Suprapubic skin (tissue), 4 donors: Measurements from ENCODE around the gene PYHIN1. TPM values are rescaled to one million over a fixed set of nuclear protein-coding genes. Genes with fewer than 3 reads are reported as not detected.

Experiments used
- DNase-seq, 2 donors: peaks; one replicate each; pipeline ENCODE4 v3.0.0-alpha.2; 2019; ENCODE audit warnings: low spot score in 2 of 2
- H3K27ac ChIP-seq: fragments of 200-600 bp; sonication (generic); one replicate; pipeline ENCODE4 v1.5.1; 2019
- H3K27me3 ChIP-seq: fragments of 200-600 bp; sonication (generic); one replicate; pipeline ENCODE4 v1.5.1; 2019
- H3K36me3 ChIP-seq: fragments of 200-600 bp; sonication (generic); one replicate; pipeline ENCODE4 v1.5.1; 2019
- H3K4me1 ChIP-seq: fragments of 200-600 bp; sonication (generic); one replicate; pipeline ENCODE4 v1.5.1; 2019
- H3K4me3 ChIP-seq: fragments of 200-600 bp; sonication (generic); one replicate; pipeline ENCODE4 v1.5.1; 2019; ENCODE audit warnings: mild to moderate bottlenecking
- H3K9me3 ChIP-seq: fragments of 200-600 bp; sonication (generic); one replicate; pipeline ENCODE4 v1.5.1; 2019
- EP300 ChIP-seq: sonication (generic); formaldehyde crosslinking; IDR thresholded peaks from one replicate; pipeline ENCODE4 v1.6.1; 2017; ENCODE audit warnings: antibody characterized with exemption
- POLR2A ChIP-seq, 2 donors: fragments of 450-650 bp; IDR thresholded peaks; one replicate each; pipeline ENCODE4 v1.6.1; 2017; ENCODE audit warnings: antibody characterized with exemption in 2 of 2, mild to moderate bottlenecking in 2 of 2, moderate library complexity in 2 of 2
- POLR2AphosphoS5 ChIP-seq, 3 donors: sonication (generic); formaldehyde crosslinking; IDR thresholded peaks; one replicate each; pipeline ENCODE4 v1.6.1; 2017; ENCODE audit warnings: antibody characterized with exemption in 3 of 3
- WGBS: methylation state at CpG from one replicate; pipeline ENCODE4 v1.1.5; 2018; 5-methylcytosine and 5-hydroxymethylcytosine counted together
- total RNA-seq, 4 donors: library from RNA; depleted of rRNA; stranded (reverse); fragments of >200 nt; gene quantifications; one replicate each; pipeline ENCODE4 v1.1.0, GENCODE V29; 2016
- TF ChIP-seq, protein P1 (sequence below), 2 donors: fragments of 200-600 bp in 1 of 2; fragments of 450-650 bp in 1 of 2; sonication (generic) in 1 of 2; IDR thresholded peaks; one replicate each; pipeline ENCODE4 v1.5.1; 2016 to 2019; ENCODE audit warnings: antibody characterized with exemption in 2 of 2, mild to moderate bottlenecking in 1 of 2, moderate library complexity in 1 of 2

PYHIN1 gene
- total RNA-seq, 4 donors from 2014 or later, result 0.48 TPM; not detected in 3

DNA sequence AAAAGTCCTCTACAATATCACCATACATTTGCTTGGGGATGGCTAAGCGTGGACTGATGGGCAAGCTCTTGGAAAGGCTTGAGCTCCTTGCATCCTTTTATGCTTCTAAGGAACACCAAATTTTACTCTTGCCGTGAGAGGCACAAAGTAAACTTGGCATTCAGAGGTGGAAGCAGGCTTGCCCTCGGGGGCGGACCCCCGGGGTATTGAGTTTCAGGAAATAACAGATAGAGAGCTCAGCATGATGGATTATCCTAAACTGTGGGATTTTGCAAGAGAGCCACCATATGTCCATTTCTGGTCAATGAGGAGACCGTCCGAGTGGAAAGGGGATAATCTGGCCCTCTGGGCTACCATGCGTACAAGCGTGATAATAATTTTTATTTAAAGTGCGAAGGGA lies 92.4 kb downstream of the PYHIN1 start:
- Histone ChIP-seq H3K4me1 (peaks cover 25% of the 10 kb centered on the region), H3K27ac (no peak overlapping the region), H3K9me3 (no peaks in the 10 kb centered on the region), H3K4me3 (no peak overlapping the region), H3K27me3 (no peaks in the 10 kb centered on the region), H3K36me3 (peaks cover 48% of the 10 kb centered on the region)
- 92% methylated on average over 10 of the region's 10 CpGs for WGBS
- TF ChIP-seq EP300 (no peak), POLR2A (IDR thresholded peaks at IDR 0.05) (no peak), POLR2AphosphoS5 (IDR thresholded peaks at IDR 0.05) (no peak)
- TF ChIP-seq, protein P1, sequence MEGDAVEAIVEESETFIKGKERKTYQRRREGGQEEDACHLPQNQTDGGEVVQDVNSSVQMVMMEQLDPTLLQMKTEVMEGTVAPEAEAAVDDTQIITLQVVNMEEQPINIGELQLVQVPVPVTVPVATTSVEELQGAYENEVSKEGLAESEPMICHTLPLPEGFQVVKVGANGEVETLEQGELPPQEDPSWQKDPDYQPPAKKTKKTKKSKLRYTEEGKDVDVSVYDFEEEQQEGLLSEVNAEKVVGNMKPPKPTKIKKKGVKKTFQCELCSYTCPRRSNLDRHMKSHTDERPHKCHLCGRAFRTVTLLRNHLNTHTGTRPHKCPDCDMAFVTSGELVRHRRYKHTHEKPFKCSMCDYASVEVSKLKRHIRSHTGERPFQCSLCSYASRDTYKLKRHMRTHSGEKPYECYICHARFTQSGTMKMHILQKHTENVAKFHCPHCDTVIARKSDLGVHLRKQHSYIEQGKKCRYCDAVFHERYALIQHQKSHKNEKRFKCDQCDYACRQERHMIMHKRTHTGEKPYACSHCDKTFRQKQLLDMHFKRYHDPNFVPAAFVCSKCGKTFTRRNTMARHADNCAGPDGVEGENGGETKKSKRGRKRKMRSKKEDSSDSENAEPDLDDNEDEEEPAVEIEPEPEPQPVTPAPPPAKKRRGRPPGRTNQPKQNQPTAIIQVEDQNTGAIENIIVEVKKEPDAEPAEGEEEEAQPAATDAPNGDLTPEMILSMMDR (IDR thresholded peaks at IDR 0.05), result no peak
- no peak for DNase-seq

DNA sequence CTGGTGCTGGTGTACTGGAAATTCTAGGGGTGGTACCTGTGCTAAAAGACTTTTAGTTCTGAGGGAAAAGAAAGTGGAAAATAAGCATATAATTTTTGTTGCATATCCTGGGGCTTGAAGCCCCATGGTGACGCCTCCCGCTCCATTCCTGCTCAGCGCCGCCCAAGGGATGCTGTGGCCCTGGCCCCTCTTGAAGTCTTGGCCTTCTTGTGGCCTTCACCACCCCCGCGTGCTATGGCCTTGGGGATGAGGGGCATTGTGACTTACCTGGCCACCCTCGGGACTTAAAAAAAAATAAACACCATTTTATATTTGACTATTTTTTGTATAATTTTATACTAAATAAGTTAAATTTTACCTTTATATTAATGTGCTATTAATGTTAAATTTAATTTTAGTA lies 93.7 kb downstream of the PYHIN1 start:
- Histone ChIP-seq H3K4me3 (no peak overlapping the region), H3K4me1 (peaks cover 22% of the 10 kb centered on the region), H3K9me3 (no peaks in the 10 kb centered on the region), H3K27me3 (no peaks in the 10 kb centered on the region), H3K36me3 (peaks cover 40% of the 10 kb centered on the region), H3K27ac (no peak overlapping the region)
- WGBS, result 98% methylated on average over 7 of the region's 7 CpGs
- TF ChIP-seq POLR2A (IDR thresholded peaks at IDR 0.05) (no peak), EP300 (no peak), POLR2AphosphoS5 (IDR thresholded peaks at IDR 0.05) (no peak)
- TF ChIP-seq, protein P1 (IDR thresholded peaks at IDR 0.05), result no peak
- no peak for DNase-seq

Other genes starting within 250 kb of the PYHIN1 start
- gene SPTA1, start 244.8 kb upstream of the PYHIN1 start, total RNA-seq, result under 1 TPM in 1 of 4 donors, not detected in 3; 0.24 TPM
- gene OR6K2, start 230.9 kb upstream of the PYHIN1 start, total RNA-seq, result not detected
- not detected for gene OR6K3, start 210.8 kb upstream of the PYHIN1 start, total RNA-seq
- gene OR6K6, start 176.8 kb upstream of the PYHIN1 start, total RNA-seq, result not detected
- not detected for gene OR6N1, start 159.4 kb upstream of the PYHIN1 start, total RNA-seq
- gene OR6N2, start 150.3 kb upstream of the PYHIN1 start, total RNA-seq, result not detected
- 1 to 10 TPM; 2.0 to 4.2 (median 3.6) TPM for gene MNDA, start 100.2 kb upstream of the PYHIN1 start, total RNA-seq
- 10 to 100 TPM; 52.3 to 70.4 (median 66.0) TPM for gene IFI16, start 78.4 kb downstream of the PYHIN1 start, total RNA-seq
- gene AIM2, start 145.2 kb downstream of the PYHIN1 start, total RNA-seq, result not detected
- gene CADM3, start 240.1 kb downstream of the PYHIN1 start, total RNA-seq, result 1 to 10 TPM; 4.3 to 9.8 (median 7.9) TPM